GM18520 (cell line): ENCODE data around the gene ADAM12.

Experiments
- ATAC-seq: cut with Tn5 transposase; IDR thresholded peaks from one replicate; pipeline ENCODE4 v1.9.1; 2021; ENCODE audit not compliant: unreplicated experiment

ADAM12 gene

GRCh38 chr10:126090911-126091728, 297.2 kb downstream of the ADAM12 start:
- ATAC-seq: no peak

DNA sequence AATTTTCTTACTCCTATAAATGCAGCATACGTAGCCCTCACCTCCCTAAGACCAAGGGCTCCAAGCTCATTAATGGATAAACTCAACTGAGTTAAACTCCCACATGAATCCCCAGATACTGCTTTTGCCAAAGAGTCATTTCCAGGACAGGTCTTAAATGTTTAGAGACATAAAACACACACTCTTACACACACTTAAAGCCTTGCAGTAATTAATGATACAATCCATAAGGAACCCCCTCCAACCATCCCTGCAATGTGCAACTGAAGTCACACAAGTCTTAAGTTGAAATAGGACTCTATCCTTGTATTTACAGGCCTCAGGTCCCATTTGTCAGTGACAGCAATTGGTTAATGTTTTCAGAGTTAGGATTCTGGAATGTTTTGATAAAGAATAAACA, 297.8 kb downstream of the ADAM12 start:
- no peak for ATAC-seq

- no peak for ATAC-seq
Measured at GRCh38 chr10:126087796-126088505, 300.3 kb downstream of the ADAM12 start.

- ATAC-seq: no peak
Measured at GRCh38 chr10:126087153-126087680, 301.1 kb downstream of the ADAM12 start.

DNA sequence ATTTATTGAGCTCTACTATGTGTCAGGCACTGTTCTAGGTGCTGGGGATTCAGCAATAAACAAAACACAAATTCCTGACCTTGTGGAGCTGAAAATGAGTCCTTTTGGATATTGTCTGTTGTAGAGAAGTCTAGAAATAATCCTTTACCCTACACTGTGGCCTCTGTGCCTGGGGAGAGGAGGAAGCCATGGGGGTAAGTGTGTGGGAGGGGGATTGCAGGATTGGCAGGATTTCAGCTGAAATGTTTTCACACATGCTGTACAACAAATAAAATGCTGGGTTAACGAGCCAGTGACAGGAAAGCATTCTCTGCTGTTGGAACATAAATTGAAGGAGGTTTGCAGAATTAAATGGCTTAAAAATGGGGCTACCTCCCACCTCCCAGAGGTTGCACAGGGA, 302.5 kb downstream of the ADAM12 start:
- ATAC-seq: no peak

DNA sequence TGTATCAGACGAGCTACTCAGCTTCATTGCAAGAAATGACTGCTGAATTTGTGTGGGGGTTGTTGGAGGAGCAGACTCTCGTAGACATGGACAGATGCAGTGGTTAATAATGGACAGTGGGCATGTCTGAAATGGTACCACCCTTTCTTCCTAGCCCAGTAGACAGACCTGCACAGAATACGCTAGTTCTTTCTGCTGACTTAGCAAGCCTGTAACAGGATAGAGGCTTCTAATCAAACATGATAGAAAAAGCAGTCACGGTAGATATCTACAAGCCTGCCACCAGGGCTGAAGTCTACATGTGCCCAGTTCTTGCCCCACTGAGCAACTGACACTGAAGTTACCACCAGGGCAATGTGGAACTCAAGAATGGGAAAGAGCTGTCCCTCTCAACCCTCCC, 303.9 kb downstream of the ADAM12 start:
- no peak for ATAC-seq

DNA sequence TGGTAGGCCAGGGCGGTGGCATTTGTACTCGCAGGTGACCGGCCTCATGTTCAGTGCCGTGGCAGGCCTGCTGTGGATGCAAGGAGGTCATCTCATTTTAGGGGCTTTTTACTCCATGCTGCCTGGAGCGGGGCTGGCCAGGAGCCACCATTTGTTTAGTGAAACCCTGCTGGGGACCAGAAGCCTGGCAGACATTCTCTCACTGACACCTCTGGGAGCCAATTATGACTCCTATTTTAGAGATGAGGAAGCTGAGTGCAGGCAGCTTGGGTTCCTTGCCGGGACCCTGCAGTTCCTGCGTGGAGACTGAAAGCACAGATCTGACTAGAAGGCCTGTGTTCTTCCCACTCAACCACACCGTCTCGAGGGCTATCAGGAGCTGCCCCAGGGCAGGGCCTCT, 305.3 kb downstream of the ADAM12 start:
- ATAC-seq: no peak

DNA sequence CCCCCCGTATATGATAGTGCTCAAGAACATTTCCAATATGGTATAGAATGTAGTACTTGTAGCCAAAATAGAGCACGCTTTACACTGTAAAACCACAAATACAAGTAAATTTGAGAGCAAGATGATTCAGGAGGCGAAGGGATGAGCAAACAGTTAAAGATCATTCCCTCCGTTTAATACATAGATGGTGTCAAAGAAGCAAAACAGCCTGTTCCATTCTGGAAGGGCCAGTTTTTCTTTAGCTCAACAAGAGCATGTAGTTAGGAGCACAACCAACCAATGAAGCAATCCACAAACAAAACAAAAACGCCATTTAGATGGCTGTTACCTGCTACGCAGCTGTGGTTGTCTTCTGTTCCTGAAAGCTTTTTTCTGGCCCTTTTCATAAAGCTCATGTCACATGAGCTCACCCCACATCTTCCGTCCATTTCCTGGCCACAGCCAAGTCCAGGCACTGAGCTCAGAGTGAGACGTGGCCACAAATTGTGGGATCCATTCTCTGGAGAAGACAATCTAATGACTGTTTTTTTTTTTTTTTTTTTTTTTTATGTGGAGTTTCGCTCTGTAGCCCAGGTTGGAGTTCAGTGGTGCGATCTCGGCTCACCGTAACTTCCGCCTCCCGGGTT, 306.3 kb downstream of the ADAM12 start:
- no peak for ATAC-seq

DNA sequence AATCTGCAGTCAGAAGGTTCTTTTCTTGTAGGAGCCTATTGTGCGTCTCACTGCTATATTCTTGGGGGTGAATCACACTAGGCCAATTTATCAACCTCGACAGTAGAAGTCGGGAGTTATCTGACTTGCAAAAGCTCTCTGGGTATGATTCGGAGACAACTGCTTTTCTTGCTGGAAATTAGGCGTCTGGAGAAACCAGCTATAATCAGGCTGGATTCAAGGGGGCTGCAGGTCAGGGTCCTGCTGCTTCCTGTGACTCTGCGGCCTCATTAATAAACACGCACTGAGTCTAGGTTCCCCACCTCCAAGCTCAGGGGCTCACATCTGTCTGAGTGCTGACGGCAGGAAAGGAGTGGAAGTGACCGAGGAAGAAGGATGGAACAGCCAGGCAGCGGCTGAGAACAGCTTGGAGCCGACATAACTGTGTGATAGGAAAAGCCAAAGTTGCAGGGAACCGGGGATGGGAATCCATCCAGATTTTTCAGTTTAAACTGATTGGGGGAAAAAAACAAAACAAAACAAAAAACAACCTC, 307.3 kb downstream of the ADAM12 start:
- no peak for ATAC-seq

DNA sequence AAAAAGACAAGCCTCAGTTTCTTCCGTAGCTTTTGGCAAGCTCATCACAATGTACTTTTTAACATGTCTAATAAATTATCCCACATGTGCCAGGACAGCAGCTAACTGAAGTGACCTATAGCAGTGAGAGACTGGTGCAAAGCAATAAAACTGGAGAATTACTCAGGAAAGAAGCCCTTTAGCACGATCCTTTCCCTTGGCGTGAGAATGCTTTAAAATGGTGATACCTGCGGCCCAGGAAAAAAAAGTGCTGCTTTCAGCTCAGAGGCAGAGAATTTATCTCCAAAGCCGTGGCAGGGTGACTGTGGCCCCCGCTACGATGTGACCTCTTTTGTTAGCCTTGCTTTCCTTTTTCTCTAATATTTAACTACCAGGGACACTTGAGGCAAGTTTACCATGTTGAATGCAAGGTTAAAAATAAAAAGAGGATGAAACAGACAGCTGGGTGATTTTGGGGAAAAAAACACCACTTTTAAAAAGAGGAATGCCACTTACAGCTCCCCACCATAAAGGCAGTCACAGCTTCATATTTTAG, 307.9 kb downstream of the ADAM12 start:
- no peak for ATAC-seq

DNA sequence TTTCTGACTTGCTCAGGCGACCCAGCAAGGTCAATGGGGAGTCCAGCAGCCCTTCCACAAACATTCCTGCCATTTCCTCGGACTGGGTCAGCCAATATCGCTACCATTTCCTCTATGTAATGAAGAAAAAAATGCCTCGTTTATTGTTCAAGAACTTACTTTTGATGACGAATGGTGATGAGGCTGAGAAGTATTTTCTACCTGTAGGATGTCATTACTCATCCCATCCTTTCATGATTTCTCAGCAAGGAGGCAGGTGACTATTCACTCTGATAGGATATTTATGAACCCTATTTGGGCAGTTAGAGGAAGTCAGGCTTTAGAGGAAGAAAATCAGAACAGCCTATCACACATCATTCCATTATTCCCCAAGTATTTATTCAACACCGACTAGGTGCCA, 313.3 kb downstream of the ADAM12 start:
- ATAC-seq: no peak

DNA sequence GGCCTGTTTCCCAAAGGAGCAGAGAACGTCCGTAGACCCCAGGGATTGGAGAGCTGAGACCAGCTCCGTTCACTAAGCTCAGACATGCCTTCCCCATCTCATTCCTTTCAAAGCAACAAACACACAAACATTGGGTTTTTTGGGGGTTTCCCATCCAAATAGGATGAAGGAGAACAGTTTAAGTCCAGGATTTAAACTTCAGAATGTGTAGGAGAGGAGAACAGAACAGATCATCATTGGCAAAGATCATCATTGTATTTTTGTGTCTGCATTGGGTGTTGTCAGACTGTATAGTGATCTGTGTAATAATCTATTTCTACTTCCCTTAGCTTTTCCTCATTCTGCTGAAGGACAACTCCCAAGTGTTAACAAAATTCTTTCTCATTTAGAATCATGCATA, 314.0 kb downstream of the ADAM12 start:
- no peak for ATAC-seq

GRCh38 chr10:126073606-126074005, 314.7 kb downstream of the ADAM12 start:
- no peak for ATAC-seq

GRCh38 chr10:126072622-126073021, 315.7 kb downstream of the ADAM12 start:
- ATAC-seq: no peak

GRCh38 chr10:126070476-126071215, 317.6 kb downstream of the ADAM12 start:
- ATAC-seq: no peak

GRCh38 chr10:126068322-126068721, 320.0 kb downstream of the ADAM12 start:
- ATAC-seq: no peak

GRCh38 chr10:126066456-126066855, 321.8 kb downstream of the ADAM12 start:
- ATAC-seq: no peak

DNA sequence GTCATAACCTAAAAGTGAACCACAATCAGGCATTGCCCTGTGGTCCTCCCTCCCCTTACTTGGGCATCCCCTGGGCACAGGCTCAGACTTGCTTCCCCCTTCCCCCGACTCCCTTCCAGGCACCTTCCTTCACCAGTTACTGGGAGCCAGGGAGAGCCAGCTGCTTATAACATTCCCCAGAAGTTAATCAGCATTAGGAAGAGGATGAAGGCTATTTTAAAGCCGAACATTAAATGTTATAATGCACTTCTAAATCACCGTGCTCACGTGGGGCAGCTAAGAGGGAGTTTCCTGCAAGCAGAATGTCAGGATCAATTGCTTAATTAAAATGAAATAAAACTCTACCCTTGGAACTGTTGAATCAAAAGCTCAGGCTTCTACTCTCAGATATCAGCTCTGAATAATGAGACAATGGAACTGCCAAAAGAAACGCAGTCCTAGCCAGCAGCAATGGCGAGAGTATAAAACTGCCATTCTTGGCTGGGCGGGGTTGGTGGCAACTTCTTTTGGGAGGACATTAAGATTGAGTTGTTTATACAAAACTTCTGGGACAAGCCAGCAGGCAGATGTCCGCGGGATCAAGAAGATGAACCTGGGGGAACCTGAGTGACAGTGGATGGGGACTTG, 322.4 kb downstream of the ADAM12 start:
- ATAC-seq: no peak

DNA sequence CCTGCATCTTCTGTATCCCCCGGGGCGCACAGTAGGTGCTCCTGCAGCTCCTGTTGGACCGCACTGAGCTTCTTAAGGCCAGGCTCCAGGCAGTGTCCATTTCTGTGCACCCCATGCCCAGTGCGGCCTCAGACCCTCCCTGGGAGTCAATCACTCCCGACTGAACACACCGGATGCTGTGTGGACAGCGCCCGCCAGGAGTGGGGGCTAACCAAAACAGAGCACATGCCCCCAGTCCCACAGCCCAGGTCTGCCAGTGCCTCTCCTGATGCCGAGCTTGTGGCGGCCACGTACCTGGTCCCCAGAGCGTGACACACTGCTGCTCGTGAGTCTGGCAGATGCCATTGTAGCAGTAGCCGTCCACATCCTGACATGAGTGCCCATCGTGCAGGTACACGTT, 323.8 kb downstream of the ADAM12 start:
- no peak for ATAC-seq

DNA sequence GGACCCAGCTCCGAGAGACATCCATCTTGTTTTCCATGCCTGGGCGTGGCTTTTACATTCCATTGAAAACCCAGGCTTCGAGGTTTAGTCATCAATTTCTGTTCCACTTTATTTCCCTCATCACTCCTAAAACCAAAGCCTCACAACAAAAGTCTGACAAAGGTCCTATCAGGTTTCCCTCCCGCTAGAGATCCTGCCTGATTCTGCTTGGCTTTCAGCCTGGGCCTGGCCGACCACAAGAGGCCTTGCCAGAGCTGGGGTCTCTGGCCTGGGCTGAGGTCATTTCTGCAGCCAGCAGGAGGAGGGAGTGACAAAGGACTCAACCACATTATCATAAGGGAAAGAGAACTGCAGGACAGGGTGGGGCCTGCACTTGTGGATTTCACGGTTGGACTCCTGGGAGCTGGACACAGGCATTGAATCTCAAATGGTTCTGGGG, 324.9 kb downstream of the ADAM12 start:
- ATAC-seq: no peak
